CD4-positive, alpha-beta T cell treated with Interleukin-4 for 4 hours (primary cell): ENCODE data around the gene BCL2L1.
"Not testable (repeated sequence)": the region's sequence is repeated elsewhere in the genome, so short reads cannot be mapped to it uniquely, and the experiment has no call there.

ENCODE experiments used
- DNase-seq: peaks from one replicate; pipeline ENCODE4 v3.0.0-alpha.2; 2020

Gene BCL2L1

DNA sequence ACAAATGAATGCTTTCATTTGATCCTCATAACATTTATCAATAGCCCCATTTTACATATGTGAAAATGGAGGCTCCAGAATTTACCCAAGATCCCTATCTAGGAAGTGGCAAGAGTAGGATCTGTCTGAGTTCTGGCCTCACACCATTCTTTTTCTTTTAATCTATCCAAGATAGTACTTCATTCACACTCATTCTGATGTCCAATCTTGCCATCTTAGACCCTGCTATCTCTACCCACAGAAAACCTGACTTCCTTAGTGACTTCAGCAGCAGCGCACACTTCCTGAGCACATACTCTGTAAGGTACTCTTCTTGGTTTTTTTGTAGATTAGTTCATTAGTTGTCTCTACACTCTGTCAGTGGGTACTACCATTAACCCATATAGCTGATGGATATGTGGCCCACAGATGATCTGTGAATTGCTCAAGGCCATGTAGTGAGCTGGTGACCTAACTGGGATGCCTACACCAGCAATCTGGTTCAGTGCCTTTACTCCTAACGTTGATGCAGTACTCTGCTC lies 48.7 kb downstream of the BCL2L1 start:
- DNase-seq = peak; percentile 33

DNA sequence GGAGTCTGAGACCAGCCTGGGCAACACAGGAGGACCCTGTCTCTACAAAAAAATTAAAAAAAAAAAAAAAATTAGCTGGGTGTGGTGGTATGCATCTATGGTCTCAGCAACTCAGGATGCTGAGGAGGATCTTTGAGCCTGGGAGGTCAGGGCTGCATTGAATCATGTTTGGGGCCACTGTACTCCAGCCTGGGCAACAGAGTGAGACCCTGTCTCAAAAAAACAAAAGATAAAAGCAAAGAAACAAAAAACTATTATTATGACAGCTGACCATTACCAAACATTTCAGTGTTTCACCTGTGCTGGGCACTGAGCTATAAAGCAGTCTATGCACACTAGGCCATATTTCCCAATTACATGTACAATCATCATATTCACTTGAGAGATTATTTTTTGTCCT lies 49.2 kb downstream of the BCL2L1 start:
- DNase-seq = no peak

DNA sequence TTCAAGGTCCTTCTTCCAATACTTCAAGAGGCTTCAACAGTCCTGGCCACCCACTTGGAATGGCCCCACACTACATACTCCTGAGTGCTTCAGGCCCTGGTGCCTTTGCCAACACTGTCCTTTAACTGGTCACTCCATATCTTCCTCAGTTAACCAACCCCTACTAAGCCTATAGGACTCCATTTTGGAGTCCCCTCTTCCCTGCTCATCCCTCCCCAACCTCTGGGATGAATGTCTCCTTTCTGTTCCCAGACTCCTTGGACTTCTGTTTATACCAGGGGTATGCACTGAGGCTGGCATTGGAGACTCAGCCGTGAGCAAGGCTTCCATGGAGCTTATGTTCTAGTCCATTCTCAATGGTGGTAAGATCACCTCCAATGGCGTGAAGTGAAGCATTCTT lies 51.3 kb downstream of the BCL2L1 start:
- DNase-seq = no peak

DNA sequence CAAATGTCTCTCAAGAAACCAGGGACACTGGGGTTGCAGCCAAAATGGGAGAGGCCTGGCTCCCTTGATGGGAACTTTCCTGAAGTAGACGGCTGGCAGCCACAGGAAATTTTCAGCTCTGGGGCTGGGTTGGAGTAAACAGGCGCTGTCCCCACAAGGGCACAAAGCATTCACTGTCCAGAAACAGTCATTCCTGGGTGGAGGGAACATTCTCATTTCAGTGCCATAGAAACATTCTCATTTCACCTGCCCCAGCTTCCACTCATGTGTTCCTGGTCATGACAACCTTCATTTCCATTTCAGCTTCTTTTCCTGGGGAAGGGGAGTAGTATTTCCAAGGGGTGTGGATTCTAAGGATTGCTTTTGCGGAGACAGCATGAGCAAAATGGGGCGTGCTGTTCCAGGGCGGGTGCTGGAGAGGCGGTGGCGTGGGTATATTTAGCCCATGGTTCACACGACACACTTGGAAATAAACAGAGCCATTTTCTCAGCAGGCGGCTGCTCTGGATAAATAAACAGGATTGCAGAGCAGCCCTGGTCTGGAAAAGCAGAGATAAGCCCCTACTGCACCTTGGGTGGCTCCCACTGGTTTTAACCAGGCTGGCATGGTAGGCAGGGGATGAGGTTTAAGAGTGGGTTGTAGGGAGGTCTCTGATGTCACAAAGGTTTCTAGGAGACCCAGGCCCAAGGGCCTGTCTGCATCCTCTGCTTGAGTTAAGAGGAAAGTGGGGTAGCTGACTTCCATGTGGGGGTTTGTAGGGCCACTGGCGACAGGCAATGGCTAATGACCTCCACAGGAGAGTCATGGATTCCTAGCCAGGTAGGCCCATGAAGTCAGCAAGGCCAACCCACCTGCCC lies 52.1 kb downstream of the BCL2L1 start:
- DNase-seq = no peak

DNA sequence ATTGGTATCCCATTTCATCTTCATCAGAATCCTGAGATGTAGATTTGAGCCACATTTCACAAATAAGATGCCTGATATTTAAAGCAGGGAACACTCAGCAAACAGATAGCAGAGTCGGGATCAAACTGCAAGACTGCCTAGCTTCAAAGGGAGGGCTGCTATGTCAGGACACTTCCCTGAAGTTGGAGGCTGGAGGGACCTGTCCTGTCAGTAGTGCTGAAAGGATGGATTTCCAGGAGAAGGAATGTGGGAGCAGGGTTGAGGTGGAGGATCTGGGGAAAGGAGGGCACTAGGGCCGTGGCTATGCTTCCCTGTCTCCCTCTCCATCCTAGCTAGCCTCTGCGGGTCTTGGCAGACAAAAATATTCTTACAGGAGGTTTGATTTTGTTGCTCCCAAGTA lies 52.8 kb downstream of the BCL2L1 start:
- DNase-seq = no peak

DNA sequence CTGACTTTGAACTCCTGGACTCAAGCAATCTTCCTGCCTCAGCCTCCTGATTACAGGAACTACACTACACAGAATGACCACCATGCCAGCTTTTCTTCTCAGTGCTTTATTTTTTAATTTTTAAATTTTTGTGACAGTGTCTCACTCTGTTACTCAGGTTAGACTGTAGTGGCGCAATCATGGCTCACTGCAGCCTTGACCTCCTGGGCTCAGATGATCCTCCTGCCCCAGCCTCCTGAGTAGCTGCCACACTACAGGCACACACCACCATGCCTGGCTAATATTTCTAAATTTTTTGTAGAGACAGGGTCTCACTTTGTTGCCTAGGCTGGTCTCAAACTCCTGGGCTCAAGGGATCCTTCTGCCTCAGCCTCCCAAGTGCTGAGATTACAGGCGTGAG lies 53.7 kb downstream of the BCL2L1 start:
- DNase-seq = not testable (repeated sequence)

DNA sequence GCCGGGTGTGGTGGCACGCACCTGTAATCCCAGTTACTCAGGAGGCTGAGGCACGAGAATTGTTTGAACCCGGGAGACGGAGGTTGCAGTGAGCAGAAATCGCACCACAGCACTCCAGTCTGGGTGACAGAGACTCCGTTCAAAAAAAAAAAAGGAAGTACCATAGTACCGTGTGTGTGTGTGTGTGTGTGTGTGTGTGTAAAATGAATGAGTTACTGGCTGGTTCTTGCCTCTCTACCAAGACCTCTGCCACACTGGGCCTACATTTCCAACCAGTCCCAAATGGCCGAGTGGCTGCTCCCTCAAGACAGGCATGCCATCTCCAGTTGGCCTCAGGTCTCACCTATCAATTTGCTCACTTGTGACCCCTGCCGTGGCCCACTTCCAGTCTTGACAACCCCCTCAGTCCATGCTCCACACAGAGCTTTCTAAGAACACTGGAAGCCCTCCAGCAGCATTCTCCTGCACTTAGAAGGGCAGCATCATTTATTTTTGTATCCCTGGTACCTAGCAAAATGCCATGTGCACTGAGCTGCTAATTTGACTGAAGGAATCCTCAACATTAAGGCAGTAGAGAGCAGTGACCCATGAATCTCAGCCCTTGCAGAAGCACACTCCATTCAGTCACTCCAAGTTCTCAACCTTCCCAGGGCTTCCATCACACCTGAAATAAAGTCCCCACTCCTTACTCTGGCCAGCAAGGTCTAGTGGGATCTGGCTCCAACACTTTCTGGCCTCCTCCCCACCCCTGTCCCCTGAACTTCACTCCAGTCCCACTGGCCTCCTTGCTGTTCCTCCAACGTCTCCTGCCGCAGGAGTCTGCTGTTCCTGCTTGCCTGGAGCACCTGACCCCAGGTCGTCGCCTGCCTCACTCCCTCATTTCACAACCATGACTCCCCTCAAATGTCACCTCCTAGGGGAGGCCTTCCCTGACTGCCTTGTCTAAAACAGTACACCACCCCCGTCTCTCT lies 55.1 kb downstream of the BCL2L1 start:
- DNase-seq = no peak

DNA sequence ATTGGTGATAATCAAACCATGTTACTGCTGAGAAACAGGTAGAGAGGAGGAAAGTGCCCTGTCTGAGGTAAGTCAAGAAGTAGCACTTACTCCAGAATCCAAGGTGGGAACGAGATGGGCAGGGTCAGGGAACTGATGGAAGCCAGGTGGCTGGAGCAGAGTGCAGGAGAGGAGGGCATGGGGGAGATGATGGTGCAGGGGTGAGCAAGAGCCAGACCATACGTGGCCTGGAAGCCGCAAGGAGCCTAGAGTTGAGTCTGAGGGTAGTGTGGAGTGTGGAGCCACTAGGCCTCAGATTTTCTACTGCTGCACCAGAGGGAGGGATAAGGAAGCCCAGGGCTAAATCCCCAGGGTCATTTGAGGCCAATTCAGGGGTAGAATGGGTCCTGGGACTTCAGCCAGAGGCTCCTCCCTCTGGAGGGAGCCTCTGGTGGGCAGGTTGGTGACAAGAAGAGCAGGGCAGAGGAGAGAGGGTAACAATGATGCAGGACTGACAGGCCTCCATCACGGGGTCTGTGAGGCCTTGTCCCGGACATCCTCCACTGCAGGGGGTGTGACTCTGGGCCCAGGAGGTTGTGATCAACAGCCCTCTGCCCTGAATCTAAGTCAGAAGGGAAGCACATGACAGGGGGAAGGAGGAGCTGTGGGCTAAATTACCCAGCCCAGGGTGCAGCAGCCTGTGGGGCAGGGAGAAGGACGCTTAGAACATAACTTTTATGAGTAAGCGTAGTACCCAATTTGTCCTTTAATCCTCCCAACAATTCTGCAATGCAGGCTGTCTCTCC lies 56.2 kb downstream of the BCL2L1 start:
- DNase-seq = peak; percentile 47

DNA sequence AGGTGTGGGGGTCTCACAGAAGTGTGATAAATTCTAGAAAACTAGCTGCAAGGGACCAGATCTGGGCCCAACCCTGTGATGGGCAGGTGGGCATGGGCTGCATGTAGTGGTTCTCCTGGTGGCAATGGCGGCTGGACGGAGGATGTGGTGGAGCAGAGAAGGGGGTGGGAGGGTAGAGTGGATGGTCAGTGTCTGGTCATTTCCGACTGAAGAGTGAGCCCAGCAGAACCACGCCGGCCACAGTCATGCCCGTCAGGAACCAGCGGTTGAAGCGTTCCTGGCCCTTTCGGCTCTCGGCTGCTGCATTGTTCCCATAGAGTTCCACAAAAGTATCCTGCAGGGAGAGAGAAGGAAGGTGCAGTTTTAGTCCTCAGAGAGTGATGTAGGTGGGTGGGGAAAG lies 56.9 kb downstream of the BCL2L1 start:
- DNase-seq = no peak

DNA sequence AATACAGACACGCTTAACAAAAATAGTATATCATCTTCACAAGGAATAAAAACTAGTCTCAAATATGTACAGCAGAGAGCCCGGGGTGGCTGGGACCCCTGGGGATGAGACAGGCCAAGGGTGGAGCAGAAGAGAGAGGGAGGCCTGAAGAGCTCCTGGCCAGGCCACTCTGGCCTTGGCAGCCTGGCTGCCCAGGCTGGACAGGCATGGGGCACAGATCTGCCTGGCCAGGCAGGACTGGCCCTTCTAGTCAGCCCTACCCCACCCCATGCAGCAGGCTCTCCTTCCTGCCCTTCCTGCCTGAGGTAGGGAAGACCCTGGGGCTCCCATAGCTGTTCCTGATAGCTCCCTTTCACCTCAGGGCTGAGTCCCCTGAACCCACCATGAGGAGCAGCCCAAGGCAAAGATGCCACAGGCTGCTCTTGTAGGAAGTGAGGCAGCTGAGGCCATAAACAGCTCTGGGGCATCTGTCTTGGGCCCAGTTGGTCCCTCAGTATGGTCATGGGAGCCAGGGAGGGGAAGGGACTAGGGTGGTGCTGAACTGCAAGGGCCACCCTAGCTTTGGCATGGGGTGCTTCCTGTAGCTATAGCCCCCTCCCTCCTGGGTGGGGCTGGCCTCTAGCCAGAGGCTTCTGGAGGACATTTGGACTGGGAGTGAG lies 57.8 kb downstream of the BCL2L1 start:
- DNase-seq = no peak

DNA sequence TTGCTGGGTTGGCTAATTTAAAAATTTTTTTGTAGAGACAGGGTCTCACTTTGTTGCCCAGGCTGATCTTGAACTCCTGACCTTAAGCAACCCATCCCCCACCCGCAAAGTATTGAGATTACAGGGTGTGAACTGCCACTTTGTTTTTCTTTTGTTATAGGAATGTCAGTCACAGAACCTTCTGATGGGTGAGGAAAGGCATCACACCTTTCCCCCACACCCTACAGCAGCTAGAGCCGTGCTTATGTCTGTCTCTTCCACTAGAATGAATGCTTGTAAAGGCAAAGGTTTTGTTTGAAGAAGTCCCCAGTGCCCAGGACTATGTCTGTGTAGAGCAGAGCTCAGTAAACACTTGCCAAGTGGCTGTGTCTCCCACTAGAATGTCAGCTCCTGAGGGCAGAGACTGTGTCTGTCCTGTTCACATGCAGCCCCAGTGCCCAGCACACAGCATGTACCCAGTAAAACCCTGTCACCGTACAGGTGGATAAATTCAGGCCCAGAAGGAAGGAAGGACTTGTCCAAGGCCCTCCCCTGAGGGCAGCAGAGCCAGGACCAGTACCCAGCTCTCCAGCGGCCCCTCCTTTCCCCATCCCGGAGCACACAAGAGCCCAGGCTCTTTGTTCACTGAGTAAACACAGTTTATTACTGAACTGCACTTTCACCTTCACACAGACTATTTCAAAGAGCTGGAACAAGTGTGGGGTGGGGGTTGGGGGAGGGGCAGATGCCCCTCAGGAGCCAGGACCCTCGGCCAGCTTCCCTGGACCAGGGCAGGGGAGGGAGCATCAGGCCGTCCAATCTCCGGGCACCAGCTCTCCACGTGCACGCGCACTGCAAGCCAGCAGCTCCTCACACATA lies 58.6 kb downstream of the BCL2L1 start:
- no peak for DNase-seq

DNA sequence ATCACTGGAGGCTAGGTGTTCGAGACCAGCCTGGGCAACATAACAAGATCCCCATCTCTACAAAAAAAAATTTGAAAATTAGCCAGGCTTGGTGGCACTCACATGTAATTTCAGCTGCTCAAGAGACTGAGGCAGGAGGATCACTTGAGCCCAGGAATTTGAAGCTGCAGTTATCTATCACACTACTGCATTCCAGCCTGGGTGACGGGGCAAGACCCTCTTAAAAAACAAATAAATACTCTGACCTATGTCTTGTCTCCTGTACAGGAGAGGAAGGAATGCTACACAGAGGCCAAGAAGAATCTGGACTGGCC lies 59.2 kb downstream of the BCL2L1 start:
- DNase-seq = no peak

DNA sequence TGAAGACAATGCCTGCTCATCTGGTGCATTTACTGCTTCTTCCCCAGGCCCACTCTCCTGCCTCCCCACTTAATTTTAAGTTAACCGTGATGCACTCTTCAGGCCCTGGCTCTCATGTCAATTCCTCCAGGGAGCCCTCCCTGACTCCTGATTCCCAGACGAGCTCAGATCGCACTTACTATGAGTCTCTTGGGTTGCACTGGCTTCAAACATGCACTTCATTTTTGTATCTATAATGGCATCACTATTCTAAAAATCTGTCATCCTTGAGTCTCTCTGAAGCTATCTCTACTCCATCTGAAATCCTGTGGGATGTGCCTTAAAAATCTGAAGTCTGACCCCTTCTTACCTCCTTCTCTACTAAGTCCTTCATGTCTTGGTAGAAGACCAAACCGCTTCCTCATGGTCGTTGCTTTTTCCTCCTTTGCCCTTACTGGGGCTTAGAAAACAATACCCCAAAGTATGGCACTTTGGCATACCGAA lies 60.3 kb downstream of the BCL2L1 start:
- no peak for DNase-seq

DNA sequence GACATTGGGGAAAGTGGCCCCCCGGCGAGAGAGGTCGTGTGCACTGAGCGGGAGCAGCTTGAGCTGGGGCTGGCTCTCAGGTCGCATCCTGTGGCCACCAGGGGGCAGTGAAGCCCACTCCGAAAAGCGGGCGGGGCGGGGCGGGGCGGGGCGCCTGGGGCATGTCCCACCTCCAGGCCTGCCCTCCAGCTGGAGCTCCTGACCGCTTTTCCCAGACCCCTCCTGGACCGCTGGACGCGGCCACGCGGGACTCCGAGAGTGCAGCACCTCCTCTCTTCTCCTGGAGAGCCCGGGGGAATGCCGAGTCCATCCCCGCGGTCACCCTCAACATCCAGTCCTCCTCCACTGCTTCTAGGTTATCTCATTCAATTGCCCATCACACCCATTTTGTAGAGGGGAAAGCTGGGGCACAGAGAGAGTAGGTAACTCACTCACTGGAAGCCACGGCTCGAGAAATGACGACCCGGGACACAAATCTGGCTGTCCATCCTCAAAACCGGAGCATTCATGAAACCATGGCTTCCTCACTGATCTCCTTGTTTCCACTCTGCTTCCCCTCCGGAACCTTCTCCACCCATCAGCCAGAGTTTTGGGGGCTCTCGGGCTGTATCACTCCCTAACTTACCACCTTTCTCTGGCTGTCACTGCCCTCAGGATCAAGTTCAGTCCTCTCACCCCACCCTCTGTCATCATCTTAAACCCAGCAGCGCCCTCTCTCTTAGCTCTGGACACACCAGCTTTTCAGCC lies 60.9 kb downstream of the BCL2L1 start:
- peak; percentile 72 for DNase-seq

DNA sequence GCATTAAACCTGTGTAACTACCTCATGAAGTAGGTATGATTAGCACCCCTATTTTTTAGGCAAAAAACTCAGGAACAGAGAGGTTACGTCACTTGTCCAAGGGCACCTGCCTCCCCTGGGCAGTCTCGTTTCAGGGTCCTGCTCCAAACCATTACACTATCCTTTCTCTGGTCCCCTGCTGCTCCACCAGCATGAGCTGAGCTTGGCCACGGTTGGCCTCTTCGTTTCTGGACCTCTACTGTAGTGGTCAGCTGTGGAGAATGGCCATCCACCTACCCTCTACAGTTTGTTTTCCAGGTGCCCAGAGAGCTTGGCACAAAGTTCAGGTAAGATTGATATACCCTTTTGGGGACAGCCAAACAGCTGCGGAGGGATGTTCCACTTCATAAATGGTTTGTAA lies 68.1 kb downstream of the BCL2L1 start:
- no peak for DNase-seq

DNA sequence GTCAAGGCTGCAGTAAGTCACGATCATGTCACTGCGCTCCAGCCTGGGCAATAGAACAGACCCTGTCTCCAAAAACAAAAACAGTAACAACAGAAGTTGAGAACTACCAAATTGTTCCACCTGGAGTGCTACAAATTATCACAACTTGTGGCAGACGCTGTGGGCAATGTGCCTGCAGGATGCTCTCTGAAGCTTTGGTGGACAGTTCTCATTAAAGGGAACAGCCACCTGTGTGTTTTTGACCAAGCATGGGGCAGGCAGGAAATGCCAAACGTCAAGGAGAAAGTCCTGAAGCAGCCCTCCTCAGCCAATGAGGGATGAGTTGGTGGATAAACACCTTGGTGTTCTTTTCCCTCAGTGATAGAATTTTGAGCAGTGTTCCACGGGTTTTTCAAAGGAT lies 69.1 kb downstream of the BCL2L1 start:
- DNase-seq = no peak

DNA sequence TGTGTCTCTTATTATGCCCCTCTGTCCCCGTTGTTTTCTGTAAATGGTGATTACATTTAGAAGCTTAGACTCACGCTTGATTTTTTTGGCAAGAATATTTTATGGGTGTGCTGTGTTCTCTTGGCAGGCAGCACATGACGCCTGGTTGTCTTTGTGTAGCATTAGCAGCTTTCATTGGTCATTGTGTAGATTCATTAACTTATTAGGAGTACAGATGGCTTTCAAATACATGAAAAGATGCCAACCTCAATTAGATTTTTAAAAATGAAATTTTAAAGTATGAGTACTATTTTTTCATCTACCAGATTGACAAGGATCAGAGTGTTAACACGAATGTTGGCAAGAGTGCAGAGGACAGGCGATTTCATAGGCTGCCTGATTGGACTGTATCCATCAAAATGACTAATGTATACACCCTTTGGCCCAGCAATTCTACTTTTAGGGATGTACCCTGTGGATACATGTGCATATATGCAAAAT lies 69.7 kb downstream of the BCL2L1 start:
- DNase-seq = no peak

DNA sequence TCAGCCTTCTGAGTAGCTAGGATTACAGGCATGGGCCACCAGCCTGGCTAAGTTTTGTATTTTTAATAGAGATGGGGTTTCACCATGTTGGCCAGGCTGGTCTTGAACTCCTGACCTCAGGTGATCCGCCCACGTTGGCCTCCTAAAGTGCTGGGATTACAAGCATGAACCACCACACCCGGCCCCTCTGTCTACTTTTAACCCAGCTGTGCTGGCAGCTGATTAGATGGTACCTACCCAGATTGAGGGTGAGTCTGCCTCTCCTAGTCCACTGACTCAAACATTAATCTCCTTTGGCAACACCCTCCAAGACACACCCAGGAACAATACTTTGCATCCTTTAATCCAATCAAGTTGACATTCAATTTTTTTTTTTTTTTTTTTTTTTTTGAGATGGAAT lies 74.6 kb downstream of the BCL2L1 start:
- not testable (repeated sequence) for DNase-seq

DNA sequence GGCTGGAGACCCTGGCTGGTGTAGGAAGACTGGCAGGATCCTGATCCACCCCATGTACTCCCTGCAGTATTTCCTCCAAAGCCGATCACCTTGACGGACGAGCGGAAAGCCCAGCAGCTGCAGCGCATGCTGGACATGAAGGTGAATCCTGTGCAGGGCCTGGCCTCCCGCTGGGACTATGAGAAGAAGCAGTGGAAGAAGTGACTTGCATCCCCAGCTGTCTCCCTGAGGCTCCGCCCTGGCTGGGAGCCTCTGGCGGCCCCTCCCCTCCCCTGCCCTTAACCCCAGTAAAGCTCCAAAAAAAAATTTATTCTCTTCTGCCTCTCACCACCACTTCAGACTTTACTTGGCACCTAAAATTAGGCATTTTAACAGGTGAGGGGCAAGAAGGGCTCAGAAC lies 78.0 kb downstream of the BCL2L1 start:
- no peak for DNase-seq

DNA sequence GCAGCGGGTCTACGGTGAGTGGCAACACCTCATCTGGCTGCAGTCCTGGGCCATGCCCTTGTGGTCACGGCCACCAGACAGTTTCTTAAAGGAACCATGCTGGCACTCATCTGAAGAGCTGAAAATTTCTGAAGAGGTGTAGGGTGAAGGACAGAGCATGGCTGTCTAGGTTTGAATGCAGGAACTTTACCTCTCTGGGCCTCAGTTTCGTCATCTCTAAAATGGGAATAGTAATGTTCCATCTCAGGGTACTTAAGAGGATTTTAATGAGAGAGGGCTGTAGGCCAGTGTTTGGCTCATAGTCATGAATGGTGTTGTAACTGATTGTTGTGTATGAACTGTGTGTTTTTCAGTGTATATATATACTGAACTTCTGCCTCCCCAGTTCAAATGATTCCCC lies 79.1 kb downstream of the BCL2L1 start:
- DNase-seq = no peak
